ENCODE results near the gene C10orf90.

DNA sequence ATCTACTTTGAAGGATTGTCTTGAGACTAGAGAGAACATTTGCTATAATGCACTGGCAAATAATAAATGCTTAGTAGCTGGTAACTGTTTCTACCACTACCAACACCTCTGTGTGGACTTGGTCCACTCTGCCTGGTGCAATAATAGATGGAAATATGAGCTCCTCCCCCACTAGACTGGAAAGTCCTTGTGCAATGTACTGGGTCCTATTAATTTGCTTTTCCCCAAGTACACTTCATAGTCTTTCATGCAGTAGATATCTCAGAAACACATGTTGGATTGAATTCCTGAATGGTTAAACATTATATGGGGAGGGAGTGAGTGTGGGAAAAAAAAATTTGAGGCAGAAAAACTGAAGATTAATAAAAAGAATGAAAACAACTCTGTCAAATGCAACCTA lies 119.3 kb downstream of the C10orf90 start:
- no peak for TF ChIP-seq EZH2 (IDR thresholded peaks at IDR 0.05; ENCODE audit: borderline replicate concordance, low read length)
- TF ChIP-seq, protein P1, sequence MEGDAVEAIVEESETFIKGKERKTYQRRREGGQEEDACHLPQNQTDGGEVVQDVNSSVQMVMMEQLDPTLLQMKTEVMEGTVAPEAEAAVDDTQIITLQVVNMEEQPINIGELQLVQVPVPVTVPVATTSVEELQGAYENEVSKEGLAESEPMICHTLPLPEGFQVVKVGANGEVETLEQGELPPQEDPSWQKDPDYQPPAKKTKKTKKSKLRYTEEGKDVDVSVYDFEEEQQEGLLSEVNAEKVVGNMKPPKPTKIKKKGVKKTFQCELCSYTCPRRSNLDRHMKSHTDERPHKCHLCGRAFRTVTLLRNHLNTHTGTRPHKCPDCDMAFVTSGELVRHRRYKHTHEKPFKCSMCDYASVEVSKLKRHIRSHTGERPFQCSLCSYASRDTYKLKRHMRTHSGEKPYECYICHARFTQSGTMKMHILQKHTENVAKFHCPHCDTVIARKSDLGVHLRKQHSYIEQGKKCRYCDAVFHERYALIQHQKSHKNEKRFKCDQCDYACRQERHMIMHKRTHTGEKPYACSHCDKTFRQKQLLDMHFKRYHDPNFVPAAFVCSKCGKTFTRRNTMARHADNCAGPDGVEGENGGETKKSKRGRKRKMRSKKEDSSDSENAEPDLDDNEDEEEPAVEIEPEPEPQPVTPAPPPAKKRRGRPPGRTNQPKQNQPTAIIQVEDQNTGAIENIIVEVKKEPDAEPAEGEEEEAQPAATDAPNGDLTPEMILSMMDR (IDR thresholded peaks at IDR 0.05; ENCODE audit: low read length), result no peak
